Endothelial cell of umbilical vein (primary cell): ENCODE measurements around the gene TFDP1. TPM values are rescaled to one million over a fixed set of nuclear protein-coding genes. Genes with fewer than 3 reads are reported as not detected.

Experiments used
- BruUV-seq: library from RNA; stranded (reverse); fragments of 400-500 nt; replicated peaks from 2 replicates; lab custom pipeline; 2021; lab: Mats Ljungman, UMichigan
- CTCF ChIA-PET: fragments of 300-600, 350-600 bp; sonication (Branson Sonifier 250); formaldehyde crosslinking; loops from one replicate; lab custom pipeline; 2021; ENCODE audit warnings: antibody characterized with exemption, inconsistent platforms; lab: Charles Lee
- POLR2A ChIA-PET: fragments of 300-600, 350-600 bp; sonication (Branson Sonifier 250); formaldehyde crosslinking; loops from one replicate; lab custom pipeline; 2021; ENCODE audit warnings: antibody characterized with exemption, inconsistent platforms; lab: Charles Lee
- DNase-seq: peaks from one replicate; pipeline ENCODE4 v3.0.0-alpha.2; 2011; ENCODE audit warnings: low read depth, low spot score
- FAIRE-seq: peaks from 2 replicates; lab custom pipeline; 2011; peaks lifted over from hg19 to GRCh38; lab: Jason Lieb, UNC
- H2AFZ ChIP-seq: 2 replicates; pipeline ENCODE4 v1.6.0; 2012; ENCODE audit warnings: low read depth, low read length, control low read depth, inconsistent platforms
- H3K27ac ChIP-seq: 2 replicates; pipeline ENCODE4 v1.5.1; 2011; ENCODE audit warnings: low read depth, mild to moderate bottlenecking, control low read depth, low read length, moderate library complexity; ENCODE audit not compliant: insufficient read depth
- H3K27me3 ChIP-seq, 2 experiments: 2 replicates each; pipeline versions ENCODE4 v1.6.0 to v1.6.1; 2011; ENCODE audit warnings: low read length in 2 of 2, mixed read lengths in 1 of 2; ENCODE audit not compliant: control insufficient read depth in 2 of 2, insufficient read depth in 2 of 2
- H3K36me3 ChIP-seq, 2 experiments: 2 replicates in 1 of 2; 3 replicates in 1 of 2; pipeline ENCODE4 v1.5.1; 2011; ENCODE audit warnings: low read length in 2 of 2, mild to moderate bottlenecking in 1 of 2, moderate library complexity in 1 of 2; ENCODE audit not compliant: control insufficient read depth in 2 of 2, insufficient read depth in 2 of 2; ENCODE audit errors: extremely low read depth in 1 of 2
- H3K4me1 ChIP-seq: 3 replicates; pipeline ENCODE4 v1.5.1; 2011; ENCODE audit warnings: mild to moderate bottlenecking, low read length; ENCODE audit not compliant: control insufficient read depth, insufficient read depth; ENCODE audit errors: extremely low read depth
- H3K4me2 ChIP-seq: 2 replicates; pipeline ENCODE4 v1.6.1; 2011; ENCODE audit warnings: low read length, control low read depth, mixed read lengths; ENCODE audit not compliant: insufficient read depth
- H3K4me3 ChIP-seq, 3 experiments: fragments of 200-600 bp in 1 of 3; sonication (generic), shearing (Covaris generic) in 1 of 3; replicated peaks in 1 of 3; 2 replicates each; pipeline ENCODE4 v1.5.1; 2011 to 2016; ENCODE audit warnings: control low read depth in 3 of 3, low read length in 3 of 3, mild to moderate bottlenecking in 2 of 3, inconsistent platforms in 1 of 3, low read depth in 1 of 3, moderate library complexity in 1 of 3; ENCODE audit not compliant: insufficient read depth in 1 of 3
- H3K79me2 ChIP-seq: 2 replicates; pipeline ENCODE4 v1.6.0; 2012; ENCODE audit warnings: low read length, inconsistent platforms; ENCODE audit not compliant: control insufficient read depth, insufficient read depth
- H3K9ac ChIP-seq: replicated peaks from 2 replicates; pipeline ENCODE3; 2011; ENCODE audit warnings: low read length, control low read depth; ENCODE audit not compliant: insufficient read depth; ENCODE audit errors: extremely low read depth
- H3K9me1 ChIP-seq: replicated peaks from 3 replicates; pipeline ENCODE4 v1.6.0; 2011; ENCODE audit warnings: mild to moderate bottlenecking, low read length; ENCODE audit not compliant: control insufficient read depth, insufficient read depth; ENCODE audit errors: extremely low read depth
- H3K9me3 ChIP-seq: replicated peaks from 2 replicates; pipeline ENCODE4 v1.5.1; 2012; ENCODE audit warnings: low read length, inconsistent platforms; ENCODE audit not compliant: control insufficient read depth, insufficient read depth
- H4K20me1 ChIP-seq: replicated peaks from 2 replicates; pipeline ENCODE3; 2011; ENCODE audit warnings: mild to moderate bottlenecking, low read length; ENCODE audit not compliant: control insufficient read depth, insufficient read depth; ENCODE audit errors: extremely low read depth
- EZH2 ChIP-seq: IDR thresholded peaks from 2 replicates; pipeline ENCODE4 v1.6.1; 2012; ENCODE audit warnings: borderline replicate concordance, low read depth, mild to moderate bottlenecking, moderate library complexity, low read length, inconsistent platforms; ENCODE audit not compliant: severe bottlenecking
- FOS ChIP-seq: IDR thresholded peaks from 2 replicates; pipeline ENCODE4 v1.6.1; 2011; ENCODE audit warnings: mild to moderate bottlenecking, low read length, moderate library complexity, borderline replicate concordance; ENCODE audit not compliant: insufficient read depth
- GATA2 ChIP-seq: IDR thresholded peaks from 2 replicates; pipeline ENCODE4 v1.7.0; 2011; ENCODE audit warnings: low read depth, mild to moderate bottlenecking, moderate library complexity, mixed read lengths, low read length; ENCODE audit not compliant: insufficient read length, insufficient read depth
- JUN ChIP-seq: IDR thresholded peaks from 2 replicates; pipeline ENCODE4 v1.6.1; 2011; ENCODE audit warnings: borderline replicate concordance, low read depth; ENCODE audit not compliant: insufficient read length, insufficient read depth
- MYC ChIP-seq: IDR thresholded peaks from one replicate; pipeline ENCODE4 v1.6.1; 2011; ENCODE audit warnings: mild to moderate bottlenecking, low read depth, low read length
- POLR2A ChIP-seq: IDR thresholded peaks from 2 replicates; pipeline ENCODE4 v1.6.1; 2012; ENCODE audit warnings: low read depth, mild to moderate bottlenecking, control low read depth, low read length
- POLR2AphosphoS5 ChIP-seq: IDR thresholded peaks from 2 replicates; pipeline ENCODE4 v1.6.1; 2012; ENCODE audit warnings: low read depth, mild to moderate bottlenecking, control low read depth, low read length, moderate library complexity; ENCODE audit not compliant: insufficient read depth
- dilution Hi-C: fragments of 300-500 bp; cut with MboI; formaldehyde crosslinking; loops from one replicate; pipeline ENCODE4 v1.15.0; 2019; ENCODE audit warnings: low sequenced_read_pairs; ENCODE audit not compliant: extremely low pct_ligation_motif_present
- intact Hi-C: fragments of 100-400 bp; cut with micrococcal nuclease; formaldehyde crosslinking; loops from one replicate; pipeline ENCODE4 v1.10.0; 2022
- polyA plus RNA-seq, 4 experiments: library from polyadenylated mRNA; depleted of rRNA in 3 of 4; stranded (reverse) in 3 of 4; unstranded in 1 of 4; fragments of >200 nt; gene quantifications; 2 replicates each; pipeline versions ENCODE4 v1.2.1 to v1.2.3, GENCODE V29; 2011 to 2012; ENCODE audit warnings: missing spikeins in 1 of 4
- total RNA-seq: library from RNA; stranded (reverse); gene quantifications from 2 replicates; pipeline ENCODE4 v1.2.3, GENCODE V29; 2021
- TF ChIP-seq, protein P1 (sequence below), 2 donors: IDR thresholded peaks; 1 replicate in 1 of 2; 2 replicates in 1 of 2; pipeline ENCODE4 v1.5.1; 2011; ENCODE audit warnings: low read length in 2 of 2, mild to moderate bottlenecking in 2 of 2, moderate library complexity in 2 of 2, control low read depth in 1 of 2, inconsistent platforms in 1 of 2, low read depth in 1 of 2; ENCODE audit not compliant: insufficient read depth in 1 of 2; ENCODE audit errors: extremely low read depth in 1 of 2
- TF ChIP-seq, protein P2 (sequence below): IDR thresholded peaks from 2 replicates; pipeline ENCODE4 v1.6.1; 2011; ENCODE audit not compliant: insufficient read depth, insufficient read length

Gene TFDP1
- total and polyA plus RNA-seq, 2 donors (not counting 3 experiments of a cell fraction or from before 2014, with no cell fraction given) = 64.3 to 137 TPM

DNA sequence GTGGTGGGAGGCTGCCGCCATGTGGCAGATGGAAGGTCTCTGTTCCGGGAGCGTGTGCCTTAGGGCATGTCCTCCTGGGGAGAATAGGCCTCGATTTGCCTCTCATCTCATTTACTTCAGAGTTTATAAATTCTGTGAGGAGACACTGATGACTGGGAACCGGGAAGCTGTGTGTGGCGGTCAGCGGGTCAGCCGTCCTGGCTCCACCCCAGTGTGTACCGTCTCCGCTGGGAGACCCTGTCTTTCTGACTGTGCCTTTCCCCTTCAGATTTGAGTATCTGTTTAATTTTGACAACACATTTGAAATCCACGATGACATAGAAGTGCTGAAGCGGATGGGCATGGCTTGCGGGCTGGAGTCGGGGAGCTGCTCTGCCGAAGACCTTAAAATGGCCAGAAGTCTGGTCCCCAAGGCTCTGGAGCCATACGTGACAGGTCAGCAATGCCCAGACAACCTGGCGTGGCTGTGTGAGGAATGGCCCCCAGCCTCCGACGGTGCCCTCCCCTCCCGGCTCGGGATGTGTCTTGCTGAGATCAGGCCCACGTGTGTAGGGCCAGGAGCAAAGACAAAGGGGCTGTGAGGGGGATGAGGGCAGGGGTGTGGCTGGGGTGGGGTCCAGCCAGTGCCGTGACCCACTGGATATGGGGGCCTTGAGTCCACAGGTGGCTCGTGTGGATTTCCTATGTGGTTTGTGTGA, 51.9 kb downstream of the TFDP1 start:
- H3K9me3 ChIP-seq = no peaks in the 10 kb centered on the region
- no peaks in the 10 kb centered on the region for H3K4me1 ChIP-seq
- H4K20me1 ChIP-seq = no peaks in the 10 kb centered on the region
- no peak overlapping the region for H3K9ac ChIP-seq
- H3K4me2 ChIP-seq = no peak overlapping the region
- POLR2A ChIA-PET = no interaction called here
- H3K36me3 ChIP-seq = peaks cover 16 to 59% of the 10 kb centered on the region in 2 experiments
- BruUV-seq = no TSS peak
- CTCF ChIA-PET = no interaction called here
- intact Hi-C loops (no loop called here), dilution Hi-C loops (no loop called here)
- FAIRE-seq (no peak), DNase-seq (no peak)
- no peaks in the 10 kb centered on the region for H3K9me1 ChIP-seq
- H3K4me3 ChIP-seq = no peak overlapping the region
- TF ChIP-seq JUN (no peak), POLR2A (no peak), EZH2 (no peak), FOS (no peak), GATA2 (no peak), POLR2AphosphoS5 (no peak), MYC (no peak)
- TF ChIP-seq, protein P1, sequence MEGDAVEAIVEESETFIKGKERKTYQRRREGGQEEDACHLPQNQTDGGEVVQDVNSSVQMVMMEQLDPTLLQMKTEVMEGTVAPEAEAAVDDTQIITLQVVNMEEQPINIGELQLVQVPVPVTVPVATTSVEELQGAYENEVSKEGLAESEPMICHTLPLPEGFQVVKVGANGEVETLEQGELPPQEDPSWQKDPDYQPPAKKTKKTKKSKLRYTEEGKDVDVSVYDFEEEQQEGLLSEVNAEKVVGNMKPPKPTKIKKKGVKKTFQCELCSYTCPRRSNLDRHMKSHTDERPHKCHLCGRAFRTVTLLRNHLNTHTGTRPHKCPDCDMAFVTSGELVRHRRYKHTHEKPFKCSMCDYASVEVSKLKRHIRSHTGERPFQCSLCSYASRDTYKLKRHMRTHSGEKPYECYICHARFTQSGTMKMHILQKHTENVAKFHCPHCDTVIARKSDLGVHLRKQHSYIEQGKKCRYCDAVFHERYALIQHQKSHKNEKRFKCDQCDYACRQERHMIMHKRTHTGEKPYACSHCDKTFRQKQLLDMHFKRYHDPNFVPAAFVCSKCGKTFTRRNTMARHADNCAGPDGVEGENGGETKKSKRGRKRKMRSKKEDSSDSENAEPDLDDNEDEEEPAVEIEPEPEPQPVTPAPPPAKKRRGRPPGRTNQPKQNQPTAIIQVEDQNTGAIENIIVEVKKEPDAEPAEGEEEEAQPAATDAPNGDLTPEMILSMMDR (IDR thresholded peaks at IDR 0.05; ENCODE audit: extremely low read depth in 1 of 2, insufficient read depth in 1 of 2, low read depth in 1 of 2, low read length in 2 of 2) = no peak
- TF ChIP-seq, protein P2, sequence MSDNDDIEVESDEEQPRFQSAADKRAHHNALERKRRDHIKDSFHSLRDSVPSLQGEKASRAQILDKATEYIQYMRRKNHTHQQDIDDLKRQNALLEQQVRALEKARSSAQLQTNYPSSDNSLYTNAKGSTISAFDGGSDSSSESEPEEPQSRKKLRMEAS = no peak
- no peaks in the 10 kb centered on the region for H3K79me2 ChIP-seq
- no peak overlapping the region for H2AFZ ChIP-seq
- H3K27ac ChIP-seq = no peak overlapping the region
- H3K27me3 ChIP-seq = no peaks in the 10 kb centered on the region
